Stimulated activated CD4-positive, alpha-beta T cell treated with anti-CD3 and anti-CD28 coated beads, TNF-alpha, amount 100 ng/mL, for 4 hours (primary cell): ENCODE measurements around the gene FGF12.
"Not testable (repeated sequence)": the region's sequence is repeated elsewhere in the genome, so short reads cannot be mapped to it uniquely, and the experiment has no call there.

Experiments used
- DNase-seq, 3 experiments: peaks; one replicate each; pipeline ENCODE4 v3.0.0-alpha.2; 2020; ENCODE audit warnings: low read depth in 3 of 3

FGF12 gene

GRCh38 chr3:192578729-192579128, 148.6 kb downstream of the FGF12 start:
- no peak for DNase-seq

GRCh38 chr3:192577811-192578210, 149.5 kb downstream of the FGF12 start:
- DNase-seq: no peak

- no peak for DNase-seq
Measured at GRCh38 chr3:192577271-192577670, 150.1 kb downstream of the FGF12 start.

- not testable (repeated sequence) for DNase-seq
Measured at GRCh38 chr3:192576704-192577103, 150.6 kb downstream of the FGF12 start.

- DNase-seq: no peak
Measured at GRCh38 chr3:192575879-192576506, 151.3 kb downstream of the FGF12 start.

- DNase-seq: no peak
Measured at GRCh38 chr3:192573240-192573639, 154.1 kb downstream of the FGF12 start.

GRCh38 chr3:192570821-192571791, 156.2 kb downstream of the FGF12 start:
- DNase-seq: no peak

- no peak for DNase-seq
Measured at GRCh38 chr3:192570315-192570714, 157.0 kb downstream of the FGF12 start.

- DNase-seq: peak in 2 of 3 experiments; percentile 10 to 13
Measured at GRCh38 chr3:192566706-192567290, 160.5 kb downstream of the FGF12 start.

GRCh38 chr3:192564611-192565010, 162.7 kb downstream of the FGF12 start:
- DNase-seq: no peak

- no peak for DNase-seq
Measured at GRCh38 chr3:192563417-192563816, 163.9 kb downstream of the FGF12 start.

GRCh38 chr3:192553707-192554106, 173.6 kb downstream of the FGF12 start:
- DNase-seq: no peak

GRCh38 chr3:192550356-192550755, 177.0 kb downstream of the FGF12 start:
- no peak for DNase-seq

GRCh38 chr3:192545333-192545732, 182.0 kb downstream of the FGF12 start:
- no peak for DNase-seq

GRCh38 chr3:192543163-192543562, 184.2 kb downstream of the FGF12 start:
- no peak for DNase-seq

- no peak for DNase-seq
Measured at GRCh38 chr3:192516820-192517219, 210.5 kb downstream of the FGF12 start.

GRCh38 chr3:192515664-192516045, 211.7 kb downstream of the FGF12 start:
- no peak for DNase-seq

- DNase-seq: no peak
Measured at GRCh38 chr3:192514754-192515663, 212.3 kb downstream of the FGF12 start.

GRCh38 chr3:192514081-192514753, 213.1 kb downstream of the FGF12 start:
- DNase-seq: no peak

- no peak for DNase-seq
Measured at GRCh38 chr3:192505731-192506130, 221.6 kb downstream of the FGF12 start.

- no peak for DNase-seq
Measured at GRCh38 chr3:192501401-192501800, 225.9 kb downstream of the FGF12 start.
